ENCODE measurements around the gene ELAVL2.

GRCh38 chr9:23733495-23734078, 92.5 kb downstream of the ELAVL2 start:
- TF ChIP-seq POLR2A (IDR thresholded peaks at IDR 0.05) (no peak), CTCF (IDR thresholded peaks at IDR 0.05) (no peak)

Data from right lobe of liver (tissue), 4 donors.